K562 (cell line): Measurements from ENCODE around the gene IL17RB. TPM values are rescaled to one million over a fixed set of nuclear protein-coding genes. Genes with fewer than 3 reads are reported as not detected.

Experiments used
- BRCA1 ChIP-seq, 2 experiments: fragments of 450-650 bp in 1 of 2; sonication (generic) in 1 of 2; formaldehyde crosslinking in 1 of 2; IDR thresholded peaks; 2 replicates each; pipeline versions ENCODE4 v1.5.0 to v1.6.1; 2017 to 2020; ENCODE audit warnings: mild to moderate bottlenecking in 1 of 2, missing genetic modification reagents in 1 of 2
- COPS2 ChIP-seq: fragments of 450-650 bp; conservative IDR thresholded peaks from 2 replicates; pipeline ENCODE4 v1.6.1; 2016; ENCODE audit warnings: mild to moderate bottlenecking, moderate library complexity
- FOXA1 ChIP-seq: fragments of 450-650 bp; IDR thresholded peaks from 2 replicates; pipeline ENCODE4 v1.6.1; 2016; ENCODE audit warnings: mild to moderate bottlenecking, borderline replicate concordance
- GABPB1 ChIP-seq: sonication (generic); formaldehyde crosslinking; IDR thresholded peaks from 2 replicates; pipeline ENCODE4 v1.8.0; 2022; ENCODE audit warnings: mild to moderate bottlenecking, missing genetic modification reagents
- MCM3 ChIP-seq: fragments of 450-650 bp; IDR thresholded peaks from 2 replicates; pipeline ENCODE4 v1.6.1; 2016
- NRF1 ChIP-seq, 2 experiments: fragments of 450-650 bp; IDR thresholded peaks in 1 of 2; conservative IDR thresholded peaks in 1 of 2; 2 replicates each; pipeline ENCODE4 v1.6.1; 2014; ENCODE audit warnings: mild to moderate bottlenecking in 2 of 2
- SMAD2 ChIP-seq: fragments of 150-350 bp; IDR thresholded peaks from 2 replicates; pipeline ENCODE4 v1.6.1; 2014; ENCODE audit warnings: low read depth, mild to moderate bottlenecking, low read length
- SMARCC2 ChIP-seq: fragments of 450-650 bp; IDR thresholded peaks from 2 replicates; pipeline ENCODE4 v1.6.1; 2017; ENCODE audit warnings: antibody characterized with exemption, moderate library complexity, mild to moderate bottlenecking, low read depth
- TGIF2 ChIP-seq: sonication (generic); formaldehyde crosslinking; IDR thresholded peaks from 2 replicates; pipeline ENCODE4 v1.8.1; 2022; ENCODE audit warnings: mild to moderate bottlenecking, missing genetic modification reagents, moderate library complexity
- ZNF280A ChIP-seq: fragments of 450-650 bp; IDR thresholded peaks from 2 replicates; pipeline ENCODE4 v1.6.1; 2018; ENCODE audit warnings: mild to moderate bottlenecking, low read depth; ENCODE audit not compliant: partially characterized antibody
- ZNF395 ChIP-seq: fragments of 200-800 bp; sonication (Bioruptor generic); IDR thresholded peaks from 2 replicates; pipeline ENCODE4 v1.6.1; 2017; ENCODE audit warnings: missing genetic modification characterization, missing compliant biosample characterization
- ZNF592 ChIP-seq: fragments of 450-650 bp; IDR thresholded peaks from 2 replicates; pipeline ENCODE4 v1.6.1; 2017; ENCODE audit warnings: antibody characterized with exemption, mild to moderate bottlenecking
- ZNF780A ChIP-seq: fragments of 250-450 bp; sonication (Bioruptor Pico); IDR thresholded peaks from 2 replicates; pipeline ENCODE4 v1.5.0; 2021; ENCODE audit warnings: mild to moderate bottlenecking
- polyA plus RNA-seq, 8 experiments: library from polyadenylated mRNA; depleted of rRNA in 4 of 8; stranded (reverse) in 5 of 8; unstranded in 3 of 8; fragments of >200 nt; fragmentation: Nextera tagmentation in 2 of 8; fragmentation: Illumina TruSeq in 1 of 8; extraction: Ambion mirVana in 2 of 8; extraction: Trizol in 1 of 8; gene quantifications; 2 replicates each; pipeline versions ENCODE4 v1.2.1 to v1.2.3, GENCODE V29; 2011 to 2014; ENCODE audit warnings: inconsistent platforms in 1 of 8, missing spikeins in 1 of 8
- total RNA-seq, 7 experiments: library from RNA; depleted of rRNA in 6 of 7; stranded (reverse); fragments of >200 nt in 6 of 7; fragmentation: Illumina TruSeq in 2 of 7; extraction: Trizol in 2 of 7; gene quantifications; 2 replicates each; pipeline versions ENCODE4 v1.2.1 to v1.2.3, GENCODE V29; 2011 to 2021; ENCODE audit warnings: low replicate concordance in 1 of 7
- TF ChIP-seq, protein P1 (sequence below): sonication (generic); formaldehyde crosslinking; IDR thresholded peaks from 2 replicates; pipeline ENCODE4 v1.4.0; 2020; ENCODE audit warnings: mild to moderate bottlenecking, missing genetic modification reagents
- TF ChIP-seq, protein P2 (sequence below): fragments of 250-450 bp; sonication (Bioruptor Pico); IDR thresholded peaks from 2 replicates; pipeline ENCODE4 v1.8.0; 2021; ENCODE audit warnings: moderate library complexity, mild to moderate bottlenecking, inconsistent platforms
- TF ChIP-seq, protein P3 (sequence below): IDR thresholded peaks from 3 replicates; pipeline ENCODE4 v1.6.1; 2011; ENCODE audit warnings: borderline replicate concordance, mild to moderate bottlenecking; ENCODE audit not compliant: insufficient read length, insufficient read depth

Gene IL17RB
- total and polyA plus RNA-seq, 9 of the 15 experiments (the other 6 are each of a cell fraction or from before 2014, with no cell fraction given) = 1.1 to 4.1 (median 1.7) TPM

GRCh38 chr3:53881691-53882593 is 35.6 kb downstream of the IL17RB start, which contains the start of gene ACTR8 (continued):
- TF ChIP-seq, protein P1, sequence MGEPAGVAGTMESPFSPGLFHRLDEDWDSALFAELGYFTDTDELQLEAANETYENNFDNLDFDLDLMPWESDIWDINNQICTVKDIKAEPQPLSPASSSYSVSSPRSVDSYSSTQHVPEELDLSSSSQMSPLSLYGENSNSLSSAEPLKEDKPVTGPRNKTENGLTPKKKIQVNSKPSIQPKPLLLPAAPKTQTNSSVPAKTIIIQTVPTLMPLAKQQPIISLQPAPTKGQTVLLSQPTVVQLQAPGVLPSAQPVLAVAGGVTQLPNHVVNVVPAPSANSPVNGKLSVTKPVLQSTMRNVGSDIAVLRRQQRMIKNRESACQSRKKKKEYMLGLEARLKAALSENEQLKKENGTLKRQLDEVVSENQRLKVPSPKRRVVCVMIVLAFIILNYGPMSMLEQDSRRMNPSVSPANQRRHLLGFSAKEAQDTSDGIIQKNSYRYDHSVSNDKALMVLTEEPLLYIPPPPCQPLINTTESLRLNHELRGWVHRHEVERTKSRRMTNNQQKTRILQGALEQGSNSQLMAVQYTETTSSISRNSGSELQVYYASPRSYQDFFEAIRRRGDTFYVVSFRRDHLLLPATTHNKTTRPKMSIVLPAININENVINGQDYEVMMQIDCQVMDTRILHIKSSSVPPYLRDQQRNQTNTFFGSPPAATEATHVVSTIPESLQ = no peak; the same call in 1 of the 2 replicates
- TF ChIP-seq BRCA1 (IDR thresholded peaks at IDR 0.05) = no peak
- TF ChIP-seq BRCA1 (CRISPR knock-in tag; IDR thresholded peaks at IDR 0.05) = no peak
- TF ChIP-seq ZNF280A = no peak
- TF ChIP-seq, protein P2, sequence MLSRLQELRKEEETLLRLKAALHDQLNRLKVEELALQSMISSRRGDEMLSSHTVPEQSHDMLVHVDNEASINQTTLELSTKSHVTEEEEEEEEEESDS (CRISPR knock-in tag) = no peak
- TF ChIP-seq ZNF780A (CRISPR knock-in tag) = no peak
- no peak for TF ChIP-seq ZNF395 (CRISPR knock-in tag)
- no peak for TF ChIP-seq TGIF2 (CRISPR knock-in tag)
- TF ChIP-seq ZNF592 = no peak
- no peak for TF ChIP-seq SMAD2
- no peak for TF ChIP-seq FOXA1
- TF ChIP-seq SMARCC2 = no peak
- peak; percentile 92 to 93 for TF ChIP-seq NRF1 (conservative IDR thresholded peaks at IDR 0.05 in 1 of 2, IDR thresholded peaks at IDR 0.05 in 1 of 2)
- TF ChIP-seq, protein P3, sequence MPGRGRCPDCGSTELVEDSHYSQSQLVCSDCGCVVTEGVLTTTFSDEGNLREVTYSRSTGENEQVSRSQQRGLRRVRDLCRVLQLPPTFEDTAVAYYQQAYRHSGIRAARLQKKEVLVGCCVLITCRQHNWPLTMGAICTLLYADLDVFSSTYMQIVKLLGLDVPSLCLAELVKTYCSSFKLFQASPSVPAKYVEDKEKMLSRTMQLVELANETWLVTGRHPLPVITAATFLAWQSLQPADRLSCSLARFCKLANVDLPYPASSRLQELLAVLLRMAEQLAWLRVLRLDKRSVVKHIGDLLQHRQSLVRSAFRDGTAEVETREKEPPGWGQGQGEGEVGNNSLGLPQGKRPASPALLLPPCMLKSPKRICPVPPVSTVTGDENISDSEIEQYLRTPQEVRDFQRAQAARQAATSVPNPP = no peak
- TF ChIP-seq MCM3 = no peak
- no peak for TF ChIP-seq COPS2
- TF ChIP-seq GABPB1 (CRISPR knock-in tag) = 0 out of 2 replicates have a peak, but pooled peaks have one; percentile 36
